ENCODE data around the gene SGCD. TPM values are rescaled to one million over a fixed set of nuclear protein-coding genes. Genes with fewer than 3 reads are reported as not detected.

The SGCD gene
- total RNA-seq, 1 donor from 2014 or later, result 0.33 TPM

GRCh38 chr5:156314416-156314815 lies 12.5 kb upstream of the SGCD start:
- no peaks in the 10 kb centered on the region for H3K36me3 Mint-ChIP-seq (ENCODE audit: low read depth)
- H3K9me3 Mint-ChIP-seq, result no peaks in the 10 kb centered on the region
- H3K27ac Mint-ChIP-seq (ENCODE audit: unreplicated experiment), result no peak overlapping the region
- no peak for DNase-seq (ENCODE audit: low read depth, low spot score)
- H3K27me3 Mint-ChIP-seq (ENCODE audit: low read depth), result peaks cover 2% of the 10 kb centered on the region
- H3K4me3 Mint-ChIP-seq, result no peak overlapping the region
- no peak for TF ChIP-seq CTCF (conservative IDR thresholded peaks at IDR 0.05)
- no peaks in the 10 kb centered on the region for H3K4me1 Mint-ChIP-seq

GRCh38 chr5:156322666-156323065 lies 4.3 kb upstream of the SGCD start:
- Mint-ChIP-seq H3K36me3 (ENCODE audit: low read depth) (no peaks in the 10 kb centered on the region), H3K4me3 (no peak overlapping the region), H3K27ac (ENCODE audit: unreplicated experiment) (no peak overlapping the region), H3K9me3 (no peaks in the 10 kb centered on the region), H3K4me1 (no peaks in the 10 kb centered on the region), H3K27me3 (ENCODE audit: low read depth) (peaks cover 12% of the 10 kb centered on the region)
- no peak for DNase-seq (ENCODE audit: low read depth, low spot score)
- no peak for TF ChIP-seq CTCF (conservative IDR thresholded peaks at IDR 0.05)

GRCh38 chr5:156327296-156327695 lies 332 bp downstream of the SGCD start:
- no peak for DNase-seq (ENCODE audit: low read depth, low spot score)
- H3K9me3 Mint-ChIP-seq, result no peaks in the 10 kb centered on the region
- peaks cover 27% of the 10 kb centered on the region for H3K27me3 Mint-ChIP-seq (ENCODE audit: low read depth)
- H3K27ac Mint-ChIP-seq (ENCODE audit: unreplicated experiment), result no peak overlapping the region
- no peak overlapping the region for H3K4me3 Mint-ChIP-seq
- H3K4me1 Mint-ChIP-seq, result peaks cover 4% of the 10 kb centered on the region
- TF ChIP-seq CTCF (conservative IDR thresholded peaks at IDR 0.05), result no peak
- no peaks in the 10 kb centered on the region for H3K36me3 Mint-ChIP-seq (ENCODE audit: low read depth)

- no peak for TF ChIP-seq CTCF (conservative IDR thresholded peaks at IDR 0.05)
- Mint-ChIP-seq H3K27ac (ENCODE audit: unreplicated experiment) (no peak overlapping the region), H3K27me3 (ENCODE audit: low read depth) (peaks cover 27% of the 10 kb centered on the region), H3K36me3 (ENCODE audit: low read depth) (no peaks in the 10 kb centered on the region), H3K4me1 (peaks cover 4% of the 10 kb centered on the region), H3K4me3 (no peak overlapping the region), H3K9me3 (no peaks in the 10 kb centered on the region)
- no peak for DNase-seq (ENCODE audit: low read depth, low spot score)
Measured at GRCh38 chr5:156328161-156328560, 1.2 kb downstream of the SGCD start.

- DNase-seq (ENCODE audit: low read depth, low spot score), result no peak
- Mint-ChIP-seq H3K4me1 (peaks cover 4% of the 10 kb centered on the region), H3K9me3 (no peaks in the 10 kb centered on the region), H3K27me3 (ENCODE audit: low read depth) (peaks cover 28% of the 10 kb centered on the region), H3K4me3 (no peak overlapping the region), H3K36me3 (ENCODE audit: low read depth) (no peaks in the 10 kb centered on the region), H3K27ac (ENCODE audit: unreplicated experiment) (no peak overlapping the region)
- no peak for TF ChIP-seq CTCF (conservative IDR thresholded peaks at IDR 0.05)
Measured at GRCh38 chr5:156328766-156329165, 1.8 kb downstream of the SGCD start.

GRCh38 chr5:156329171-156329611 lies 2.2 kb downstream of the SGCD start:
- Mint-ChIP-seq H3K36me3 (ENCODE audit: low read depth) (no peaks in the 10 kb centered on the region), H3K4me3 (no peak overlapping the region), H3K9me3 (no peaks in the 10 kb centered on the region), H3K27me3 (ENCODE audit: low read depth) (peaks cover 32% of the 10 kb centered on the region), H3K4me1 (peaks cover 4% of the 10 kb centered on the region), H3K27ac (ENCODE audit: unreplicated experiment) (no peak overlapping the region)
- TF ChIP-seq CTCF (conservative IDR thresholded peaks at IDR 0.05), result no peak
- DNase-seq (ENCODE audit: low read depth, low spot score), result no peak
